ENCODE measurements around the gene MPIG6B.

DNA sequence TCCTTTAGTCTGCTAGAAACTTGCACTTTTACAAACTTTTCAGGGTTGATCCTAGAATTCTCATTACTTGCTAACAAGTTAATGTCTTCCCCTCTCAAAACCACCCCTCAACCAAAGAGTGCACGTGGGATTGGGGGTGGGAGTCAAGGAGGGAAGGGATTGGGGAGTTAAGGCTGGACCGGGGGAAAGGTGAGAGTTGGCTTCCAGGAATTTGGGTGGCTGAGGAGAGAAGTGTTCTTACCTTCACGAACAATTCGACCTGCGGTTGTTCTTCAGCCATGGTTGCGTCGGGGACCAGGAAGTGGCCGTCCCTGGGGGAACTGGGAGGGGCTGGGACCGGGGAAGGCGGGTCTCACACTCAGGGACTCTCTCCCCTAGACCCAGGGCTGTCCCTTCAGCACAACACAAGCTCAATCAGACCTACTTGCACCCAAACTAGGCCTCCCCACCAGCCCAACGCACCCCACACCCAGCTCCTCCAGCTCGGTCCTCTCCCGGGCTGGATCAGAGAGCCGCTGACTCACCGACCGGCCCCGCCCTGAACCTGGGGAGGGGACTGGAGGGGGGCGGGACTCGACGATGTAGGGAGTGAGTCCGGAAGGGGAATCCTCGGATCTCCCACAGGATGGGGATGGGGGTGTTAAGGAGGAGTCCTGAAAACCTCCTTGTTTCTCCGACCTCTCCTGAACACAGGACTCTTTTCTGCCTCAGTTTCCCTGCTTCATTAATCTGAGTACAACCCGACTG is 13.0 kb downstream of the MPIG6B start, which contains the start of gene CLIC1:
- TF ChIP-seq, protein P1, sequence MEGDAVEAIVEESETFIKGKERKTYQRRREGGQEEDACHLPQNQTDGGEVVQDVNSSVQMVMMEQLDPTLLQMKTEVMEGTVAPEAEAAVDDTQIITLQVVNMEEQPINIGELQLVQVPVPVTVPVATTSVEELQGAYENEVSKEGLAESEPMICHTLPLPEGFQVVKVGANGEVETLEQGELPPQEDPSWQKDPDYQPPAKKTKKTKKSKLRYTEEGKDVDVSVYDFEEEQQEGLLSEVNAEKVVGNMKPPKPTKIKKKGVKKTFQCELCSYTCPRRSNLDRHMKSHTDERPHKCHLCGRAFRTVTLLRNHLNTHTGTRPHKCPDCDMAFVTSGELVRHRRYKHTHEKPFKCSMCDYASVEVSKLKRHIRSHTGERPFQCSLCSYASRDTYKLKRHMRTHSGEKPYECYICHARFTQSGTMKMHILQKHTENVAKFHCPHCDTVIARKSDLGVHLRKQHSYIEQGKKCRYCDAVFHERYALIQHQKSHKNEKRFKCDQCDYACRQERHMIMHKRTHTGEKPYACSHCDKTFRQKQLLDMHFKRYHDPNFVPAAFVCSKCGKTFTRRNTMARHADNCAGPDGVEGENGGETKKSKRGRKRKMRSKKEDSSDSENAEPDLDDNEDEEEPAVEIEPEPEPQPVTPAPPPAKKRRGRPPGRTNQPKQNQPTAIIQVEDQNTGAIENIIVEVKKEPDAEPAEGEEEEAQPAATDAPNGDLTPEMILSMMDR (optimal IDR thresholded peaks at IDR 0.05 in 1 of 3, IDR thresholded peaks at IDR 0.05 in 1 of 3, conservative IDR thresholded peaks at IDR 0.05 in 1 of 3; ENCODE audit: extremely low read depth in 1 of 3, insufficient read depth in 2 of 3, low read length in 3 of 3), result no peak
- no peak for TF ChIP-seq EZH2 (IDR thresholded peaks at IDR 0.05; ENCODE audit: low read length)

All from keratinocyte (primary cell).